ENCODE results near the gene STRADB. TPM values are rescaled to one million over a fixed set of nuclear protein-coding genes. Genes with fewer than 3 reads are reported as not detected.

STRADB gene
- total and polyA plus RNA-seq, 7 donors, result 14.7 to 142 (median 23.0) TPM

- Histone ChIP-seq H3K36me3 (no peaks in the 10 kb centered on the region), H3K27me3 (no peaks in the 10 kb centered on the region), H3K9me3 (no peaks in the 10 kb centered on the region), H3K27ac (peak overlapping the region in 1 of 4 donors; percentile 64), H3K4me1 (peaks cover 0 to 39% (median 21%) of the 10 kb centered on the region in 4 donors), H3K4me3 (no peak overlapping the region)
- TF ChIP-seq EP300 (IDR thresholded peaks at IDR 0.05) (no peak), CTCF (IDR thresholded peaks at IDR 0.05) (no peak), POLR2AphosphoS5 (IDR thresholded peaks at IDR 0.05) (no peak), POLR2A (IDR thresholded peaks at IDR 0.05) (no peak)
- intact Hi-C loops (cut with DNase I), result loop anchor here (5.0 kb wide), 1 partner anchor 38 kb away; no protein-coding TSS in a partner anchor
- WGBS, 2 donors, result 30 to 34% methylated on average over 2 of the region's 2 CpGs
- DNase-seq, result no peak
Measured at GRCh38 chr2:201415149-201415548, 36.4 kb upstream of the STRADB start.

- DNase-seq, result no peak
- Histone ChIP-seq H3K4me3 (no peak overlapping the region), H3K27me3 (no peaks in the 10 kb centered on the region), H3K27ac (peak overlapping the region in 1 of 4 donors; percentile 12), H3K9me3 (no peaks in the 10 kb centered on the region), H3K4me1 (peaks cover 0 to 44% (median 27%) of the 10 kb centered on the region in 4 donors), H3K36me3 (no peaks in the 10 kb centered on the region)
- intact Hi-C loops (cut with DNase I), result loop anchor here (5.0 kb wide), 1 partner anchor 42 kb away; no protein-coding TSS in a partner anchor
- 21 to 62% methylated on average over 3 of the region's 3 CpGs for WGBS, 2 donors
- TF ChIP-seq CTCF (IDR thresholded peaks at IDR 0.05) (peak in 1 of 4 experiments; percentile 5), POLR2AphosphoS5 (IDR thresholded peaks at IDR 0.05) (no peak)
Measured at GRCh38 chr2:201419057-201419635, 32.4 kb upstream of the STRADB start.

GRCh38 chr2:201419986-201420385 is 31.6 kb upstream of the STRADB start:
- intact Hi-C loops (cut with DNase I), result loop anchor here (5.0 kb wide), 1 partner anchor 43 kb away; no protein-coding TSS in a partner anchor
- WGBS, 2 donors, result 88 to 93% methylated on average over 4 of the region's 4 CpGs
- Histone ChIP-seq H3K4me1 (peaks cover 0 to 36% (median 21%) of the 10 kb centered on the region in 4 donors), H3K4me3 (no peak overlapping the region), H3K36me3 (no peaks in the 10 kb centered on the region), H3K27me3 (no peaks in the 10 kb centered on the region), H3K9me3 (no peaks in the 10 kb centered on the region), H3K27ac (no peak overlapping the region)
- no peak for TF ChIP-seq POLR2AphosphoS5 (IDR thresholded peaks at IDR 0.05)
- no peak for TF ChIP-seq CTCF (IDR thresholded peaks at IDR 0.05)
- no peak for TF ChIP-seq POLR2A (IDR thresholded peaks at IDR 0.05)
- no peak for TF ChIP-seq EP300 (IDR thresholded peaks at IDR 0.05)
- DNase-seq, result no peak

- intact Hi-C loops (cut with DNase I), result no loop called here
- Histone ChIP-seq H3K27ac (no peak overlapping the region), H3K27me3 (no peaks in the 10 kb centered on the region), H3K9me3 (no peaks in the 10 kb centered on the region), H3K36me3 (no peaks in the 10 kb centered on the region), H3K4me1 (peaks cover 0 to 30% (median 17%) of the 10 kb centered on the region in 4 donors), H3K4me3 (no peak overlapping the region)
- DNase-seq, result no peak
- WGBS, 2 donors, result 73 to 76% methylated on average over 3 of the region's 3 CpGs
- TF ChIP-seq POLR2AphosphoS5 (IDR thresholded peaks at IDR 0.05) (no peak), POLR2A (IDR thresholded peaks at IDR 0.05) (no peak), EP300 (IDR thresholded peaks at IDR 0.05) (no peak), CTCF (IDR thresholded peaks at IDR 0.05) (no peak)
Measured at GRCh38 chr2:201420442-201421113, 31.0 kb upstream of the STRADB start.

All from sigmoid colon (tissue), 7 donors.